GM19099 (cell line): ENCODE data around the gene IL20.

Source experiments
- POLR2A ChIP-seq: IDR thresholded peaks from 3 replicates; pipeline ENCODE4 v1.6.1; 2011; ENCODE audit warnings: low read depth; ENCODE audit not compliant: insufficient read length; ENCODE audit errors: extremely low read depth

IL20 gene

GRCh38 chr1:206834711-206835110 is 30.7 kb upstream of the IL20 start:
- no peak for TF ChIP-seq POLR2A

DNA sequence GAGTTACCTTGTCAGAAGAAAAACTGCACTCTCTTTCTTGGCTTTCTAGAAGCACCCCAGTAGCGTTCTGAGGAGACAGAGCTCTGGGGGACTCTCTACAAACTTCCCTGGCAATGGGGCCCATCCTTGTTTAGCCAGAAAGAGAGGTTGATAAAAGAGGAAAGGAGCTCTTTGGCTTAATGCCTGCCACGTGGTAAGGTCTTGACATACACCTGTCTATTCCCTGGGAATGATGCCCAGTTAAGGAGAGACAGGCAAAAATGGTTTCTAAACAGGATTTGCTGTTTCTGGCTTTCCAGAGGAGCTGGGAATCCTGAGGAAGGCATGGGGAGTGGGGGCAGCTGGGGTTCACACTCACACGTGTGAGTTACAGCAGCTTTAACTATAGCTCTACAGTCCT is 30.2 kb upstream of the IL20 start:
- TF ChIP-seq POLR2A: no peak

GRCh38 chr1:206836111-206836510 is 29.3 kb upstream of the IL20 start:
- TF ChIP-seq POLR2A: no peak

- TF ChIP-seq POLR2A: no peak
Observed at GRCh38 chr1:206839006-206839560, 26.3 kb upstream of the IL20 start.

- no peak for TF ChIP-seq POLR2A
Observed at GRCh38 chr1:206839857-206840256, 25.6 kb upstream of the IL20 start.

GRCh38 chr1:206841609-206842323 is 23.7 kb upstream of the IL20 start:
- no peak for TF ChIP-seq POLR2A

DNA sequence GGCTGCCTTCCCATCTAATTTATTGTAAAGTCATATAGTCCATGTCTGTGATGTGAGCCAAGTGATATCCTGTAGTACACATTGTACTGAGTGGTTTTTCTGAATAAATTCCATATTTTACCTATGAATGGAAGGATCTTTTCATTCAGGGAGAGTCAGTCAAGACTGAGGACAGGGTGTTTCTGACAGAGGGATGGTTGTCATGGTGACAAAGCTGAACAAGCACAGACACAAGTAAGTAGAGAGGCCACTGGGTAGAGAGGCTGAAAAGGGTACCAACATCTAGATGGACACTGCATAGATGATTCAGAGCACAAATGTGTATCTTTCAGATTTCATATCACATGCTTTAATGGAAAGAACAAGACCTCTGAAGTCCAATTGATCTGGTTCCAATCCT is 22.6 kb upstream of the IL20 start:
- no peak for TF ChIP-seq POLR2A

DNA sequence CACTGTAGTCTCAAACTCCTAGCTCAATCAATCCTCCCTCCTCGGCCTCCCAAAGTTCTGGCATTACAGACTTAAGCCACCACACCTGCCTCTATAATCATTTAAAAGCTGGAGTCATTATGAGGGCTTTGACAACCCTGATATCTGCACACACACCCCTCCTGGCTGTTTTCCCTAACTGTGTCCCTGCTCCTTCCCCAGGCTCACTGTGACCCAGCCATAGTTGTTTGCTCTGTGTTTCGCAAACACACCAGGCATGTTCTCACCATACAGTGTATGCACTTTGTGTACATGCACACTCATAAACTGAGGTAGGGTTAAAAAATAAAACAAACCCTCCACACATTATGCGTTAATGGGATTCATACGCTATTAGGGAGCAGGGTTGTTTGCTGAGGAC is 21.8 kb upstream of the IL20 start:
- TF ChIP-seq POLR2A: no peak

- no peak for TF ChIP-seq POLR2A
Observed at GRCh38 chr1:206846487-206846886, 18.9 kb upstream of the IL20 start.

DNA sequence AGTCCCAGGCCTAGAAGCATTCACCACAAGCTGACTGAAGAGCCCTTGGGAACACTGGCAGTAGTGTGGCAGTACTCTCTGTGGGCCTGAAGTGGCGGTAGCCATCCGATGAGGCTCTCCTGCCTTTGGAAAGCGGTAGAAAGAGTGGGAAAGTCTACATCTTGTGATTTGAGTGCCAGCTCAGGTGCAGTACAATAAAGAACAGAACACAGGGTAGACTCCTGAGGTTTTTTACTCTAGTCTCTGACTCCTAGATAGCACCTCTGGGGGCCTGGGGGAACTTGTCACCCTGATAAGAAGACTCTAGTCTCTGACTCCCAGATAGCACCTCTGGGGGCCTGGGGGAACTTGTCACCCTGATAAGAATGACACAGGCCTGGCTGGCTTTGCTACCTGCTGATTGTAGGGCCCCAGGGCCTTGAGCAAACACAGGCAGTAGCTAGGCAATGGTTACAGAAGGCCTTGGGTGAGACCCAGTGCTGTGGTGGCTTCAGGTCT is 18.0 kb upstream of the IL20 start:
- no peak for TF ChIP-seq POLR2A

- TF ChIP-seq POLR2A: no peak
Observed at GRCh38 chr1:206847946-206848345, 17.5 kb upstream of the IL20 start.

DNA sequence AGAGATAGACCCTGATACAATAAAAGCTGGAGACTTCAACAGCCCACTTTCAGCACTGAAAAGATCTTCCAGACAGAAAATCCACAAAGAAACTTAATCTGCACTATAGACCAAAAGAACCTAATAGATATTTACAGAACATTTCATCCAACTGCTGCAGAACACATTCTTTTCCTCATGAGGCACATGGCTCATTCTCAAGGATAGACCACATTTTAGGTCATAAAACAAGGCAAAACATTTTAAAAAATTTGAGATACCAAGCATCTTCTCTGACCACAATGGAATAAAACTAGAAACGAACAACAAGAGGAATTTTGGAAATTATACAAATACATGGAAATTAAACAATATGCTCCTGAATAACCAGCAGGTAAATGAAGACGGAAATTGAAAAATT is 15.0 kb upstream of the IL20 start:
- no peak for TF ChIP-seq POLR2A

DNA sequence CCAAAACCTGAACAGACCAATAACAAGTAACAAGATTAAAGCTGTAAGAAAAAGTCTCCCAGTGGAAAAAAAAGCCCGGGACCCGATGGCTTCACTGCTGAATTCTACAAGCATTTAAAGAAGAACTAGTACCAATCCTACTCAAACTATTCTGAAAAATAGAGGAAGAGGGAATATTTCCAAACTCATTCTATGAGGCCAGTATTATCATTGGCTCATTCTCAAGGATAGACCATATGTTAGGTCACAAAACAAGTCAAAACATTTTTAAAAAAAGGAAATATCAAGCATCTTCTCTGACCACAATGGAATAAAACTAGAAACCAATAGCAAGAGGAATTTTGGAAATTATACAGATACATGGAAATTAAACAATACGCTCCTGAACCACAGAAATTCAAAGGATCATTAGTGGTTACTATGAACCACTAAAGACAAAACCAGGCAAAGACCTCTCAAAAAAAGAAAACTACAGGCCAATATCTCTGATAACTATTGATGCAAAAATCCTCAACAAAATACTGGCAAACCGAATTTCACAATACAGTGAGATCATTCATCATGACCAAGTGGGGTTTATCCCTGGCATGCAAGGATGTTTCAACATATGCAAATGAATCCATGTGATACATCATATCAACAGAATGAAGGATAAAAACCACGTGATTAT is 13.9 kb upstream of the IL20 start:
- TF ChIP-seq POLR2A: no peak

GRCh38 chr1:206854401-206855129 is 10.9 kb upstream of the IL20 start:
- no peak for TF ChIP-seq POLR2A

DNA sequence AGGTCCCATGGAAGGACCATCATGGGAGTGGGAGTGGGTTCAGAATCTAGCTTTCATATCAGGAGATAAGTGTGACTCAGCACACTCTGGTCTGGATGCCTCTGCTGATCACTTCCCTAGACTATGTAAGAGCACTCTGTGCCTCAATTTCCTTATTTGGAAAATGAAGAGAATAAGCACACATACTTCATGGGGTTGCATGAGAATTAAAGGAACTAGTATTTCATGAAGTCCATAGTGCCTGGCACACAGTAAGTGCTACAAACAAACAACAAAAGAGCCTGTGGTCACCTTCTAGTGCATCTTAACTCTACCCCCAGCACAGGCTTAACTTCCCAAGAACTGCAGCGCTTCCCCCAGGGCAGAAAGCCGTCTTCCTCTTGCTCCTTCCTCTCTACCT is 9.6 kb upstream of the IL20 start:
- no peak for TF ChIP-seq POLR2A

DNA sequence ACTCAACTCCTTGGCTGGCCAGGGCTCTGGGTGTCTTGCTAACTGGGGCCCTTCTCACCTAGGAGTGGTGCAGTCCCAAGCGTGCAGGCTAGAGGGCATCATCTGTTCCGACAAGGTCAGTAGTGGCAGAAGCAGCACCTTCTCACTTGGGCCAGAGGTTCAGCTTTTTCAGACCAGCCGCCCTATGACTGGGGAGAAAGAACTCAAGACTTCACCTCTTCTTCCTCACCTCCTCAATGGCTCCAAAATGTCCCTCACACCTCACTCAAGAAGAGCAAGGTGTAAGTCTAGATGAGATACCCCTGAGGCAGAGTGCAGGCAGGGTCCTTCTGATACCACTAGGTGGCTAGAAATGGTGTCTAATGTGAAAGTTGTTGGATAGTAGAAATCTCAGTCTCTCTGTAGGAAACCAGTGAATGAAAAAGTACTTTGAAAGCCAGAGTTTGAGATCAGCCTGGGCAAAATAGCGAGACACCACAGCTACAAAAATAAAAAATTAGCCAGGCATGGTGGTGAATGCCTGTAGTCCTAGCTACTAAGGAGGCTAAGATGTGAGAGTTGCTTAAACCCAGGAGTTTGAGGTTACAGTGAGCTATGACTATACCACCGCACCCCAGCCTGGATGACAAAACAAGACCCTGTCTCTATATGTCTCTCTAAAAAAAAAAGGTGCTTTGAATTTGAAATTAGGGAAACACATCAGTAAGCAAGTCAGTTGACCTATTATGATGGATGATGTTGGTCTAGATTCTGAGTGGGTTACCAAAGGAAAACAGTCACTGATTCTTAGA is 8.6 kb upstream of the IL20 start:
- TF ChIP-seq POLR2A: no peak
